Vagina (tissue), 2 donors: ENCODE results near the gene RNFT1. TPM values are rescaled to one million over a fixed set of nuclear protein-coding genes. Genes with fewer than 3 reads are reported as not detected.
A peak's percentile ranks its signal among the peaks of the same experiment; 100 is the strongest.

Experiments used
- DNase-seq, 2 donors: peaks; one replicate each; pipeline ENCODE4 v3.0.0-alpha.2; 2017; ENCODE audit errors: extremely low spot score in 2 of 2
- H3K27ac ChIP-seq: fragments of 200-600 bp; sonication (generic); one replicate; pipeline ENCODE4 v1.5.1; 2019
- H3K27me3 ChIP-seq: fragments of 200-600 bp; sonication (generic); one replicate; pipeline ENCODE4 v1.5.1; 2019
- H3K36me3 ChIP-seq, 2 donors: fragments of 200-600 bp; sonication (generic); one replicate each; pipeline ENCODE4 v1.5.1; 2017 to 2019
- H3K4me1 ChIP-seq: fragments of 200-600 bp; sonication (generic); one replicate; pipeline ENCODE4 v1.5.1; 2019
- H3K4me3 ChIP-seq, 2 donors: fragments of 200-600 bp; sonication (generic); 1 replicate in 1 of 2; 2 replicates in 1 of 2; pipeline ENCODE4 v1.5.1; 2016 to 2019
- H3K9me3 ChIP-seq: fragments of 200-600 bp; sonication (generic); one replicate; pipeline ENCODE4 v1.5.1; 2019
- POLR2A ChIP-seq, 2 donors: fragments of 450-650 bp; IDR thresholded peaks; one replicate each; pipeline ENCODE4 v1.6.1; 2017; ENCODE audit warnings: antibody characterized with exemption in 2 of 2, mild to moderate bottlenecking in 2 of 2, moderate library complexity in 2 of 2
- POLR2AphosphoS5 ChIP-seq, 2 donors: sonication (generic); formaldehyde crosslinking; IDR thresholded peaks; one replicate each; pipeline ENCODE4 v1.9.0; 2017; ENCODE audit warnings: antibody characterized with exemption in 2 of 2, mild to moderate bottlenecking in 2 of 2, low read depth in 1 of 2; ENCODE audit not compliant: insufficient read depth in 1 of 2
- intact Hi-C: fragments of 100-400 bp; cut with DNase I; formaldehyde crosslinking; loops from one replicate; pipeline ENCODE4 v1.15.1; 2023
- small RNA-seq: library from RNA; depleted of rRNA; stranded (forward); fragments of <200 nt; gene quantifications from one replicate; pipeline ENCODE3, GENCODE V24; 2016
- total RNA-seq: library from RNA; depleted of rRNA; stranded (reverse); fragments of >200 nt; gene quantifications from one replicate; pipeline ENCODE4 v1.2.3, GENCODE V29; 2016
- TF ChIP-seq, protein P1 (sequence below), 3 experiments: fragments of 450-650 bp in 2 of 3; fragments of 200-600 bp in 1 of 3; sonication (generic) in 1 of 3; IDR thresholded peaks; one replicate each; pipeline ENCODE4 v1.5.1; 2017 to 2019; ENCODE audit warnings: antibody characterized with exemption in 3 of 3, mild to moderate bottlenecking in 2 of 3, moderate library complexity in 2 of 3

Gene RNFT1
- total RNA-seq, 1 donor from 2014 or later, result 13.0 TPM

GRCh38 chr17:59916446-59916845 is 48.1 kb downstream of the RNFT1 start:
- Histone ChIP-seq H3K9me3 (no peaks in the 10 kb centered on the region), H3K27ac (no peak overlapping the region), H3K4me1 (no peaks in the 10 kb centered on the region), H3K36me3 (peaks cover 0 to 46% of the 10 kb centered on the region in 2 donors), H3K4me3 (no peak overlapping the region), H3K27me3 (no peaks in the 10 kb centered on the region)
- TF ChIP-seq, protein P1, sequence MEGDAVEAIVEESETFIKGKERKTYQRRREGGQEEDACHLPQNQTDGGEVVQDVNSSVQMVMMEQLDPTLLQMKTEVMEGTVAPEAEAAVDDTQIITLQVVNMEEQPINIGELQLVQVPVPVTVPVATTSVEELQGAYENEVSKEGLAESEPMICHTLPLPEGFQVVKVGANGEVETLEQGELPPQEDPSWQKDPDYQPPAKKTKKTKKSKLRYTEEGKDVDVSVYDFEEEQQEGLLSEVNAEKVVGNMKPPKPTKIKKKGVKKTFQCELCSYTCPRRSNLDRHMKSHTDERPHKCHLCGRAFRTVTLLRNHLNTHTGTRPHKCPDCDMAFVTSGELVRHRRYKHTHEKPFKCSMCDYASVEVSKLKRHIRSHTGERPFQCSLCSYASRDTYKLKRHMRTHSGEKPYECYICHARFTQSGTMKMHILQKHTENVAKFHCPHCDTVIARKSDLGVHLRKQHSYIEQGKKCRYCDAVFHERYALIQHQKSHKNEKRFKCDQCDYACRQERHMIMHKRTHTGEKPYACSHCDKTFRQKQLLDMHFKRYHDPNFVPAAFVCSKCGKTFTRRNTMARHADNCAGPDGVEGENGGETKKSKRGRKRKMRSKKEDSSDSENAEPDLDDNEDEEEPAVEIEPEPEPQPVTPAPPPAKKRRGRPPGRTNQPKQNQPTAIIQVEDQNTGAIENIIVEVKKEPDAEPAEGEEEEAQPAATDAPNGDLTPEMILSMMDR (IDR thresholded peaks at IDR 0.05), result no peak
- TF ChIP-seq POLR2AphosphoS5 (IDR thresholded peaks at IDR 0.05; ENCODE audit: insufficient read depth in 1 of 2, low read depth in 1 of 2) (no peak), POLR2A (IDR thresholded peaks at IDR 0.05) (no peak)
- intact Hi-C loops, result no loop called here
- no peak for DNase-seq

- no peak for DNase-seq
- Histone ChIP-seq H3K27me3 (no peaks in the 10 kb centered on the region), H3K36me3 (peaks cover 0 to 45% of the 10 kb centered on the region in 2 donors)
These were observed 50.2 kb downstream of the RNFT1 start for GRCh38 chr17:59914274-59914854.

DNA sequence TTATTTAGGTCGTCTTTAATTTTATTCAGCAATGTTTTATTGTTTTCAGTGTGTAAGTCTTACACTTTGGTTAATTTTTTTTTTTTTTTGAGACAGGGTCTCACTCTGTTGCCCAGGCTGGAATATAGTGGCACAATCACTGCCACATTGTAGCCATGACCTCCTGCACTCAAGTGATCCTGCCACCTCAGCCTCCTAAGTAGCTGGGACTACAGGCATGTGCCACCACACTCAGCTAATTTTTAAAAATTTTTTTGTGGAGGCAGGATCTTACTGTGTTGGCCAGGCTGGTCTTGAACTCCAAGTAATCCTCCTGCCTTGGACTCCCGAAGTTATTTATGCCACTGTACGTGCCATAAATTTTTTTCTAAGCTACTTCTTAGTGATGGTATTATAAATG is 57.1 kb downstream of the RNFT1 start:
- intact Hi-C loops, result no loop called here
- DNase-seq, result no peak
- no peak for TF ChIP-seq POLR2AphosphoS5 (IDR thresholded peaks at IDR 0.05; ENCODE audit: insufficient read depth in 1 of 2, low read depth in 1 of 2)
- TF ChIP-seq POLR2A (IDR thresholded peaks at IDR 0.05), result no peak
- TF ChIP-seq, protein P1 (IDR thresholded peaks at IDR 0.05), result no peak

More at GRCh38 chr17:59914274-59914854, 50.2 kb downstream of the RNFT1 start:
- H3K27ac ChIP-seq, result no peak overlapping the region
- no peaks in the 10 kb centered on the region for H3K9me3 ChIP-seq
- no peak for TF ChIP-seq POLR2AphosphoS5 (IDR thresholded peaks at IDR 0.05; ENCODE audit: insufficient read depth in 1 of 2, low read depth in 1 of 2)
- TF ChIP-seq, protein P1 (IDR thresholded peaks at IDR 0.05), result peak in 1 of 3 experiments; percentile 56
- TF ChIP-seq POLR2A (IDR thresholded peaks at IDR 0.05), result no peak
- peaks cover 4% of the 10 kb centered on the region for H3K4me1 ChIP-seq
- intact Hi-C loops, result no loop called here
- no peak overlapping the region for H3K4me3 ChIP-seq

DNA sequence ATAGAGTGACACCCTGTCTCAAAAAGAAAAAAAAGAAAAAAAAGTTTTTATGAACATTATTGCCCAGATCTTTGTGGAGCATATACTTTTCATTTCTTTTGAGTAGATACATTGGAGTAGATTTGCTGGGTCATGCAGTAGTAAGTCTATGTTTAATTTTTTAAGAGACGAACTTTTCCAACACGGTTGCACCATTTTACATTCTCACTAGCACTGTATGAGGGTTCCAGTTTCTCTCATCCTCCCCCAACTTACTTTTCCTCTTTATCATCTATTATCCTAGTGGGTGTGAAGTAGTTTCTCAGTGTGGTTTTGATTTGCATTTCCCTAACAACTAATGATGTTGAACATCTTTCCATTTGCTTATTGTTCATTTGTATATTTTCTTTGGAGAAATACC is 61.1 kb downstream of the RNFT1 start:
- H3K36me3 ChIP-seq, result no peaks in the 10 kb centered on the region
- no peak overlapping the region for H3K4me3 ChIP-seq
- no peak for DNase-seq
- no peak overlapping the region for H3K27ac ChIP-seq
- no peaks in the 10 kb centered on the region for H3K9me3 ChIP-seq
- TF ChIP-seq POLR2AphosphoS5 (IDR thresholded peaks at IDR 0.05; ENCODE audit: insufficient read depth in 1 of 2, low read depth in 1 of 2) (no peak), POLR2A (IDR thresholded peaks at IDR 0.05) (no peak)
- H3K27me3 ChIP-seq, result no peaks in the 10 kb centered on the region
- peaks cover 13% of the 10 kb centered on the region for H3K4me1 ChIP-seq
- intact Hi-C loops, result no loop called here

More for the DNA sequence above, 57.1 kb downstream of the RNFT1 start:
- Histone ChIP-seq H3K9me3 (no peaks in the 10 kb centered on the region), H3K4me3 (no peak overlapping the region), H3K27ac (no peak overlapping the region), H3K4me1 (peaks cover 4% of the 10 kb centered on the region), H3K36me3 (peaks cover 0 to 8% of the 10 kb centered on the region in 2 donors), H3K27me3 (no peaks in the 10 kb centered on the region)

Small RNA genes within 50 kb of the gene (small RNA-seq; reads per million reads assigned to genes)
- gene RPS29P21, result not detected

Other genes with a start within 250 kb of the RNFT1 start
- 16.2 TPM for gene TUBD1, start 71.8 kb downstream of the RNFT1 start, total RNA-seq
- gene RPS6KB1, start 71.6 kb downstream of the RNFT1 start, total RNA-seq, result 96.7 TPM
- 27.3 TPM for gene HEATR6, start 114.2 kb upstream of the RNFT1 start, total RNA-seq
- not detected for gene CA4, start 185.2 kb upstream of the RNFT1 start, total RNA-seq